Pancreas (tissue), 10 donors: ENCODE data around the gene ZNF506. TPM values are rescaled to one million over a fixed set of nuclear protein-coding genes. Genes with fewer than 3 reads are reported as not detected.
"Not testable (repeated sequence)": the region's sequence is repeated elsewhere in the genome, so short reads cannot be mapped to it uniquely, and the experiment has no call there.

Experiments used
- ATAC-seq, 4 donors: fragments of 200-7000 bp; cut with Tn5 transposase; one replicate each; pipeline versions ENCODE4 v1.8.0 to v1.9.1; 2020; ENCODE audit warnings: mild to moderate bottlenecking in 4 of 4, moderate library complexity in 4 of 4
- DNase-seq, 6 donors: peaks; one replicate each; pipeline ENCODE4 v3.0.0-alpha.2; 2020
- FAIRE-seq: peaks from 2 replicates; lab custom pipeline; 2012; peaks lifted over from hg19 to GRCh38; lab: Jason Lieb, UNC
- H3K27ac ChIP-seq, 4 donors: fragments of 200-600 bp; sonication (generic); 1 replicate in 3 of 4; 2 replicates in 1 of 4; pipeline versions ENCODE4 v1.5.0 to v1.8.0; 2020
- H3K27me3 ChIP-seq, 4 donors: fragments of 200-600 bp; one replicate each; pipeline ENCODE4 v1.8.0; 2021
- H3K36me3 ChIP-seq, 3 donors: fragments of 200-600 bp; sonication (generic) in 1 of 3; one replicate each; pipeline versions ENCODE4 v1.5.0 to v1.8.0; 2020 to 2021
- H3K4me1 ChIP-seq, 3 donors: fragments of 200-600 bp; one replicate each; pipeline ENCODE4 v1.8.0; 2021
- H3K4me3 ChIP-seq, 4 donors: fragments of 200-600 bp; sonication (generic) in 2 of 4; one replicate each; pipeline versions ENCODE4 v1.5.0 to v1.8.0; 2020 to 2021
- H3K9me3 ChIP-seq, 4 donors: fragments of 200-600 bp; one replicate each; pipeline ENCODE4 v1.8.0; 2021
- WGBS, 2 donors: extraction: QIAGEN DNeasy Blood & Tissue Kit; methylation state at CpG; one replicate each; pipeline ENCODE4 v1.1.7; 2013; 5-methylcytosine and 5-hydroxymethylcytosine counted together
- intact Hi-C, 3 donors: fragments of 100-400 bp; cut with DNase I; formaldehyde crosslinking; loops; one replicate each; pipeline versions ENCODE4 v1.11.1 to v1.14.2; 2022
- polyA plus RNA-seq, 2 donors: library from polyadenylated mRNA; stranded (reverse); fragments of 200-250 nt; gene quantifications; one replicate each; pipeline ENCODE4 v1.2.3, GENCODE V29; 2013
- total RNA-seq, 6 donors: library from RNA; stranded (reverse); fragmentation: NEBNext Ultra II Directional in 4 of 6; extraction: Animal tissue kit (Norgen Biotek cat#: 25700) in 4 of 6; gene quantifications; one replicate each; pipeline versions ENCODE4 v1.2.1 to v1.2.4, GENCODE V29; 2021 to 2023
- TF ChIP-seq, protein P1 (sequence below), 4 donors: fragments of 200-600 bp; sonication (generic) in 3 of 4; IDR thresholded peaks; one replicate each; pipeline versions ENCODE4 v1.5.0 to v1.8.0; 2021; ENCODE audit warnings: antibody characterized with exemption in 4 of 4
- donor health status: healthy with polysubstance abuse.
- donor health status: DM: no; HTN: no; CAD: no; lungs with moderate emphysema.
- donor health status: DM: no; HTN: no; CAD: no.
- donor health status: control.
- donor health status: control.
- donor health status: Bipolar disorder and iron deficiency.
- donor health status: DM: yes; HTN: yes; CAD: no.
- donor health status: DM: no; HTN: no; CAD: no.
- donor health status: DM: no; HTN: no; CAD: no.
- donor health status: DM: yes; HTN: yes; CAD: no.

The ZNF506 gene
- total and polyA plus RNA-seq, 8 donors: 6.1 to 17.2 (median 10.8) TPM

DNA sequence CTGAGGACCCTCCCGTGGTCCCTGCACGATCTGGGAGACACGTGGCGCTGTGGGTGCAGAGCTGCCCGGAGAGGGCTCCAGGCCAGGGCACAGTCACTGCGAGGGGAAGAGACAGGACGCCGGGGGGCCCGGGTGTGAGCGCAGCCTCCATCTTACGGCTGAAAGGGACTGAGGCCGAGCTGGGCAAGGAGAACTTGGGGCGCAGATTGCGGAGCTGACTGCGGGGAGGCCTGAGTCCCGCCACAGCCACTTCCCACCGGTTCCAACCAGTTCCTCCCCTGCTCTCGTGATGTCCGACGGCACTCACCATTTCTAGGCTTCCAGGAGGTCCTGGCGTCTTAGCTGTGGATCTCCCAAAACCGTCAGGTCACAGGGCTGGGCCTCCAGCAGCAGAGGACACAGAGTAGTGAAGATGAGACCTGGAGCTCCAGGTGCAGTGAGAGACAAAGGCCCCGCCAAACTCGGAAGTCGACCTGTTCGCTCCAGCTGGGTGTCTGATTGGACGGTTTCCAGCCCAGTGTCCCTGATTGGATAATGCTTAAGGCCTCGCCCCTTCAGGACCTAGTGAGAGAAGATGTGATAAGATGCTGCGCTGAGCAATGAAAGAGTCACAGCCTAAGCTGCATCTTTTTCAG lies 39.3 kb upstream of the ZNF506 start:
- ATAC-seq (no peak), FAIRE-seq (no peak), DNase-seq (peak in 1 of 6 donors; percentile 37)
- Histone ChIP-seq H3K27me3 (no peaks in the 10 kb centered on the region), H3K4me3 (no peak overlapping the region), H3K36me3 (no peaks in the 10 kb centered on the region), H3K9me3 (no peaks in the 10 kb centered on the region), H3K27ac (no peak overlapping the region), H3K4me1 (no peaks in the 10 kb centered on the region)
- intact Hi-C loops: no loop called here
- TF ChIP-seq, protein P1, sequence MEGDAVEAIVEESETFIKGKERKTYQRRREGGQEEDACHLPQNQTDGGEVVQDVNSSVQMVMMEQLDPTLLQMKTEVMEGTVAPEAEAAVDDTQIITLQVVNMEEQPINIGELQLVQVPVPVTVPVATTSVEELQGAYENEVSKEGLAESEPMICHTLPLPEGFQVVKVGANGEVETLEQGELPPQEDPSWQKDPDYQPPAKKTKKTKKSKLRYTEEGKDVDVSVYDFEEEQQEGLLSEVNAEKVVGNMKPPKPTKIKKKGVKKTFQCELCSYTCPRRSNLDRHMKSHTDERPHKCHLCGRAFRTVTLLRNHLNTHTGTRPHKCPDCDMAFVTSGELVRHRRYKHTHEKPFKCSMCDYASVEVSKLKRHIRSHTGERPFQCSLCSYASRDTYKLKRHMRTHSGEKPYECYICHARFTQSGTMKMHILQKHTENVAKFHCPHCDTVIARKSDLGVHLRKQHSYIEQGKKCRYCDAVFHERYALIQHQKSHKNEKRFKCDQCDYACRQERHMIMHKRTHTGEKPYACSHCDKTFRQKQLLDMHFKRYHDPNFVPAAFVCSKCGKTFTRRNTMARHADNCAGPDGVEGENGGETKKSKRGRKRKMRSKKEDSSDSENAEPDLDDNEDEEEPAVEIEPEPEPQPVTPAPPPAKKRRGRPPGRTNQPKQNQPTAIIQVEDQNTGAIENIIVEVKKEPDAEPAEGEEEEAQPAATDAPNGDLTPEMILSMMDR (IDR thresholded peaks at IDR 0.05): no peak
- WGBS, 2 donors: 34 to 35% methylated on average over 29 of the region's 29 CpGs

DNA sequence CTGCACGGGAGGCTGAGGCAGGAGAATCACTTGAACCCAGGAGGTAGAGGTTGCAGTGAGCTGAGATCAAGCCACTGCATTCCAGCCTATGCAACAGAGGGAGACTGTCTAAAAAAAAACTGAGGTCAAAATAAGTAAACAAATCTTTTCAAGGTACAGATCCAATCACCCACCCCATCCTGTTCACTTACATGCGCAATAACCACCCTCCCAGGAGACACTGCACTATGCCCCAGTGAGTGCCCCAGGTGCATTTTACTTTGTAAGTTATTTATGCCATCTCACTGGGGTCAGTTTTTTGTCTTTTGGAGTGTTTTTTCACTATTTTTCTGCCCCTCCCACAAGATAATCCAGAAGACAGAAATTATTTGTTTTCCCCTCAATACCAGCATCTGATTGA lies 37.2 kb upstream of the ZNF506 start:
- H3K27me3 ChIP-seq: no peaks in the 10 kb centered on the region
- no peak overlapping the region for H3K27ac ChIP-seq
- FAIRE-seq (no peak), DNase-seq (no peak), ATAC-seq (no peak)
- intact Hi-C loops: no loop called here
- TF ChIP-seq, protein P1 (IDR thresholded peaks at IDR 0.05): no peak
- H3K9me3 ChIP-seq: no peaks in the 10 kb centered on the region
- H3K4me3 ChIP-seq: no peak overlapping the region
- H3K4me1 ChIP-seq: no peaks in the 10 kb centered on the region
- H3K36me3 ChIP-seq: no peaks in the 10 kb centered on the region
- WGBS, 2 donors: 88 to 89% methylated on average over 2 of the region's 2 CpGs

DNA sequence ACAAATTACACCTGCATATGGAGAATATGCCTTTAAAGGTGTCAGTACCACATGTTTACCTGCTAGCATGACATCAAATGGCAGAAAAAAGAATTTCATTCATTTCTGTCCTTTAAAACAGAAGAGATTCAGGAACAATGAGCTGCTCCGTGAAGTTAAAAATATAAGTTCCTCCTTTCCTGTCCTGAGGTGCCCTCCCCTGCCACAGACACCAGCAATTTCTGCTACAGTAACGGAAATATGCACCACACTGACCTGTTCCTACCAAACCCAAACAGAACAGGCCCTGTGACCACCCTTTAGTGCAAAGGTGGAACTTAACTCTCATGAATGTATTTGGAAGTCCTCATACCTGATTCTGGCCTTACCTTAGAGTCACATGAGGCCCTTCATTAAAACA lies 30.2 kb upstream of the ZNF506 start:
- H3K27ac ChIP-seq, ATAC-seq, DNase-seq, H3K4me3 ChIP-seq, intact Hi-C loops, H3K27me3 ChIP-seq, H3K9me3 ChIP-seq, H3K36me3 ChIP-seq, FAIRE-seq, H3K4me1 ChIP-seq: not testable (repeated sequence)
- WGBS, 2 donors: 71 to 84% methylated on average over 2 of the region's 2 CpGs

DNA sequence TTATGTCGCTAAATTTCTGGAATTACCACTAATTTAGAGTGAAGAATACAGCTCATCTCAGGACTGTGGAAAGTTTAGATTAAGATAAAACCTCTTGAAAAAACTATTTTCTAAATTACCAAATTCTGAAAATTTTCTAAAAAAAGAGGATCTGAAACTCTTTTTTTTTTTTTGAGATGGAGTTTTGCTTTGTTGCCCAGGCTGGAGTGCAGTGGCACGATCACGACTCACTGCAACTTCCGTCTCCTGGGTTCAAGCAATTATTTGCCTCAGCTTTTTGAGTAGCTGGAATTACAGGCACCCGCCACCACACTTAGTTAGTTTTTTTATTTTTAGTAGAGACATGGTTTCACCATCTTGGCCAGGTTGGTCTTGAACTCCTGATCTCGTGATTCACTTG lies 27.5 kb upstream of the ZNF506 start:
- H3K4me1 ChIP-seq: no peaks in the 10 kb centered on the region
- TF ChIP-seq, protein P1 (IDR thresholded peaks at IDR 0.05): no peak
- no peak for FAIRE-seq
- 89 to 91% methylated on average over 6 of the region's 6 CpGs for WGBS, 2 donors
- no peak for DNase-seq
- ATAC-seq: no peak
- no peak overlapping the region for H3K27ac ChIP-seq
- H3K9me3 ChIP-seq: no peaks in the 10 kb centered on the region
- H3K27me3 ChIP-seq: no peaks in the 10 kb centered on the region
- H3K4me3 ChIP-seq: no peak overlapping the region
- H3K36me3 ChIP-seq: no peaks in the 10 kb centered on the region
- intact Hi-C loops: no loop called here

DNA sequence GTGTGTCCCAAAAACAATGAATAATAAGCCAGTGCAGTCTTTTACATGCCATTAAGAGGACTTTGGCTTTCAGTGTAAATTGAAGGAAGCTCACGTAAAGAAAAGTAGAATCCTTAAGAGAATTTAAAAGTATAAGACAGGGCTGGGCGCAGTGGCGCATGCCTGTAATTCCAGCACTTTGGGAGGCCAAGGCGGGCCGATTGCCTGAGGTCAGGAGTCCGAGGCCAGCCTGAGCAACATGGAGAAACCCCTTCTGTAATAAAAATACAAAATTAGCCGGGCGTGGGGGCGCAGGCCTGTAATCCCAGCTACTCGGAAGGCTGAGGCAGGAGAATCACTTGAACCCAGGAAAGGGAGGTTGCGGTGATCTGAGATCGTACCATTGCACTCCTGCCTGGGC lies 26.2 kb upstream of the ZNF506 start:
- H3K4me3 ChIP-seq: no peak overlapping the region
- intact Hi-C loops: no loop called here
- no peak for FAIRE-seq
- no peak overlapping the region for H3K27ac ChIP-seq
- no peaks in the 10 kb centered on the region for H3K27me3 ChIP-seq
- no peak for ATAC-seq
- no peaks in the 10 kb centered on the region for H3K9me3 ChIP-seq
- 91 to 97% methylated on average over 12 of the region's 12 CpGs for WGBS, 2 donors
- H3K4me1 ChIP-seq: no peaks in the 10 kb centered on the region
- TF ChIP-seq, protein P1 (IDR thresholded peaks at IDR 0.05): no peak
- DNase-seq: no peak
- no peaks in the 10 kb centered on the region for H3K36me3 ChIP-seq
